ENCODE data around the gene VPREB3. TPM values are rescaled to one million over a fixed set of nuclear protein-coding genes. Genes with fewer than 3 reads are reported as not detected.

VPREB3 gene
- polyA plus RNA-seq, 2 of the 4 experiments (the other 2 are of a cell fraction): 0.41 to 0.52 TPM

- DNase-seq (ENCODE audit: low read depth in 1 of 2, low spot score in 1 of 2) (no peak), FAIRE-seq (no peak), ATAC-seq (no peak)
- TF ChIP-seq PBX3 (IDR thresholded peaks at IDR 0.05) (no peak), JUNB (IDR thresholded peaks at IDR 0.05) (no peak), NFE2L2 (conservative IDR thresholded peaks at IDR 0.05; ENCODE audit: low read length) (no peak), ELK1 (IDR thresholded peaks at IDR 0.05; ENCODE audit: low read depth, low read length) (no peak), NPAS2 (CRISPR knock-in tag; IDR thresholded peaks at IDR 0.05; ENCODE audit: borderline replicate concordance) (no peak), EHF (CRISPR knock-in tag; IDR thresholded peaks at IDR 0.05) (no peak), HDAC2 (IDR thresholded peaks at IDR 0.05) (no peak), EP300 (IDR thresholded peaks at IDR 0.05) (no peak)
- Histone ChIP-seq H3K4me3 (no peak overlapping the region), H3K27ac (no peak overlapping the region), H3K9me3 (no peaks in the 10 kb centered on the region), H3K4me2 (no peak overlapping the region), H3K4me1 (no peaks in the 10 kb centered on the region; the same call in 2 of the 3 replicates)
- CTCF ChIA-PET: no interaction called here
- 89% methylated on average over 6 of the region's 6 CpGs for WGBS (ENCODE audit: missing lambda C conversion rate)
- POLR2A ChIA-PET: no interaction called here
Measured at GRCh38 chr22:23720855-23721254, 33.4 kb downstream of the VPREB3 start.

DNA sequence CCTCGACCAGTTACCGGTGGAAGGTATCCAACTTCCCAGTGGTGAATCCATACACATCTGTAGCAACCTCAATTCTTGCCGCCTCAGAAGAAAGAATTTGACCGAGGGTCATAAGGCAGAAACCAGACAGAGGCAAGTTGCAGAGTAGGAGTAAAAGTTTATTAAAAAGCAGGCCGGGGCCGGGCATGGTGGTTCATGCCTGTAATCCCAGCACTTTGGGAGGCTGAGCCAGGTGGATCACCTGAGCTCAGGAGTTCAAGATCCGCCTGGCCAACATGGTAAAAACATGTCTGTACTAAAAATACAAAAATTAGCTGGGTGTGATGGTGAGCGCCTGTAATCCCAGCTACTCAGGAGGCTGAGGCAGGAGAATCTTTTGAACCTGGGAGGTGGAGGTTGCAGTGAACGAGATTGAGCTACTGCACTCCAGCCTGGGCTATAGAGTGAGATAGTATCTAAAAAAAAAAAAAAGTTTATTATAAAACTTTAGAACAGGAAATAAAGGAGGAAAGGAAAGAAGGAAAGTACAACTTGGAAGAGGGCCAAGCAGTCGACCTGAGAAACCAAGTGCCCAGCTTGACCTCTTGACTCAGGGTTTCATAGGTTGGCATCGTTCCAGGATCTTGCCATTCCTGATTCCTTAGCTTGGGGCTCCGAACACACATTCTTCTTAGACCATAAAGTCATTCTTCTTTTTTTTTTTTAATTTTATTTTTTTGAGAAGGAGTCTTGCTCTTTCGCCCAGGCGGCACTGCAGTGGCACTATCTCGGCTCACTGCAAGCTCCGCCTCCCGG is 35.7 kb downstream of the VPREB3 start:
- FAIRE-seq (no peak), ATAC-seq (no peak), DNase-seq (ENCODE audit: low read depth in 1 of 2, low spot score in 1 of 2) (peak in 1 of 2 experiments; percentile 16)
- no peaks in the 10 kb centered on the region; the same call in 2 of the 3 replicates for H3K4me1 ChIP-seq
- no peak overlapping the region for H3K4me3 ChIP-seq
- H3K4me2 ChIP-seq: no peak overlapping the region
- 81% methylated on average over 17 of the region's 17 CpGs for WGBS (ENCODE audit: missing lambda C conversion rate)
- TF ChIP-seq, protein P1, sequence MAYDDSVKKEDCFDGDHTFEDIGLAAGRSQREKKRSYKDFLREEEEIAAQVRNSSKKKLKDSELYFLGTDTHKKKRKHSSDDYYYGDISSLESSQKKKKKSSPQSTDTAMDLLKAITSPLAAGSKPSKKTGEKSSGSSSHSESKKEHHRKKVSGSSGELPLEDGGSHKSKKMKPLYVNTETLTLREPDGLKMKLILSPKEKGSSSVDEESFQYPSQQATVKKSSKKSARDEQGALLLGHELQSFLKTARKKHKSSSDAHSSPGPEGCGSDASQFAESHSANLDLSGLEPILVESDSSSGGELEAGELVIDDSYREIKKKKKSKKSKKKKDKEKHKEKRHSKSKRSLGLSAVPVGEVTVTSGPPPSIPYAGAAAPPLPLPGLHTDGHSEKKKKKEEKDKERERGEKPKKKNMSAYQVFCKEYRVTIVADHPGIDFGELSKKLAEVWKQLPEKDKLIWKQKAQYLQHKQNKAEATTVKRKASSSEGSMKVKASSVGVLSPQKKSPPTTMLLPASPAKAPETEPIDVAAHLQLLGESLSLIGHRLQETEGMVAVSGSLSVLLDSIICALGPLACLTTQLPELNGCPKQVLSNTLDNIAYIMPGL (CRISPR knock-in tag; IDR thresholded peaks at IDR 0.05; ENCODE audit: borderline replicate concordance): no peak
- TF ChIP-seq NR3C1 (IDR thresholded peaks at IDR 0.05): no peak
- TF ChIP-seq RARB (CRISPR knock-in tag; IDR thresholded peaks at IDR 0.05): no peak
- TF ChIP-seq PHF8 (IDR thresholded peaks at IDR 0.05; ENCODE audit: borderline replicate concordance, low read depth): no peak
- no peak for TF ChIP-seq HOXB5 (CRISPR knock-in tag; IDR thresholded peaks at IDR 0.05)
- TF ChIP-seq HOXA7 (CRISPR knock-in tag; IDR thresholded peaks at IDR 0.05): no peak
- no peak for TF ChIP-seq RAD21 (conservative IDR thresholded peaks at IDR 0.05 in 1 of 2, IDR thresholded peaks at IDR 0.05 in 1 of 2)
- no peak for TF ChIP-seq KDM5A (IDR thresholded peaks at IDR 0.05)
- TF ChIP-seq FOSL2 (IDR thresholded peaks at IDR 0.05): no peak
- TF ChIP-seq FOSL2 (CRISPR knock-in tag; IDR thresholded peaks at IDR 0.05): no peak
- no peak for TF ChIP-seq TP53 (CRISPR knock-in tag; IDR thresholded peaks at IDR 0.05)
- TF ChIP-seq RNF2 (IDR thresholded peaks at IDR 0.05; ENCODE audit: borderline replicate concordance, low read depth): no peak
- CTCF ChIA-PET: interaction anchor here (0.6 kb wide), 1 partner anchor 869 kb away, joined by 3 read pairs; no protein-coding TSS in a partner anchor
- no peaks in the 10 kb centered on the region for H3K9me3 ChIP-seq
- POLR2A ChIA-PET: no interaction called here
- H3K27ac ChIP-seq: no peak overlapping the region
